H1 (cell line): ENCODE data around the gene TMPRSS13. TPM values are rescaled to one million over a fixed set of nuclear protein-coding genes. Genes with fewer than 3 reads are reported as not detected.

Experiments used
- CBX8 ChIP-seq: fragments of 300-800, 300-1000 bp; sonication (generic); IDR thresholded peaks from 2 replicates; pipeline ENCODE4 v1.7.1; 2016; ENCODE audit warnings: low read depth, low read length, borderline replicate concordance
- CHD1 ChIP-seq: IDR thresholded peaks from 2 replicates; pipeline ENCODE4 v1.6.1; 2012; ENCODE audit warnings: low read depth, low read length, improper control_type of control experiment
- EZH2 ChIP-seq: fragments of 200-600 bp; sonication (generic); IDR thresholded peaks from 2 replicates; pipeline ENCODE4 v1.7.1; 2012; ENCODE audit warnings: low read depth, mild to moderate bottlenecking, moderate library complexity, low read length, inconsistent platforms; ENCODE audit not compliant: severe bottlenecking
- KDM5A ChIP-seq: fragments of 200-600 bp; IDR thresholded peaks from 2 replicates; pipeline ENCODE4 v1.7.1; 2012; ENCODE audit warnings: mild to moderate bottlenecking, low read length, inconsistent platforms, mixed read lengths
- NRF1 ChIP-seq: IDR thresholded peaks from 2 replicates; pipeline ENCODE4 v1.6.1; 2011; ENCODE audit warnings: mild to moderate bottlenecking, low read depth, low read length, improper control_type of control experiment
- POLR2AphosphoS5 ChIP-seq: IDR thresholded peaks from 2 replicates; pipeline ENCODE4 v1.6.1; 2011; ENCODE audit warnings: low read depth, low read length
- SP1 ChIP-seq: IDR thresholded peaks from 2 replicates; pipeline ENCODE4 v1.6.1; 2011; ENCODE audit warnings: low read depth, low read length
- SP2 ChIP-seq: IDR thresholded peaks from 2 replicates; pipeline ENCODE4 v1.6.1; 2012; ENCODE audit warnings: mild to moderate bottlenecking, low read length, inconsistent platforms
- ZNF274 ChIP-seq: IDR thresholded peaks from 2 replicates; pipeline ENCODE4 v1.7.0; 2012; ENCODE audit warnings: low read length, borderline replicate concordance; ENCODE audit errors: extremely low read depth
- polyA plus RNA-seq, 7 experiments: library from polyadenylated mRNA; depleted of rRNA in 3 of 7; stranded (reverse) in 5 of 7; unstranded in 2 of 7; fragments of >200 nt in 5 of 7; fragments of 200-250 nt in 2 of 7; gene quantifications; 1 replicate in 5 of 7; 2 replicates in 1 of 7; 4 replicates in 1 of 7; pipeline versions ENCODE4 v1.2.1 to v1.2.3, GENCODE V29; 2011 to 2013; ENCODE audit warnings: missing spikeins in 2 of 7, mixed read lengths in 2 of 7
- total RNA-seq: library from RNA; stranded (reverse); fragmentation: NEBNext Ultra II Directional; extraction: Animal tissue kit (Norgen Biotek cat#: 25700); gene quantifications from 2 replicates; pipeline ENCODE4 v1.2.1, GENCODE V29; 2021
- TF ChIP-seq, protein P1 (sequence below): IDR thresholded peaks from 2 replicates; pipeline ENCODE4 v1.6.1; 2012; ENCODE audit warnings: low read length, inconsistent platforms

TMPRSS13 gene
- total and polyA plus RNA-seq, 2 of the 8 experiments (the other 6 are each of a cell fraction or from before 2014, with no cell fraction given) = 0.61 to 0.79 TPM

DNA sequence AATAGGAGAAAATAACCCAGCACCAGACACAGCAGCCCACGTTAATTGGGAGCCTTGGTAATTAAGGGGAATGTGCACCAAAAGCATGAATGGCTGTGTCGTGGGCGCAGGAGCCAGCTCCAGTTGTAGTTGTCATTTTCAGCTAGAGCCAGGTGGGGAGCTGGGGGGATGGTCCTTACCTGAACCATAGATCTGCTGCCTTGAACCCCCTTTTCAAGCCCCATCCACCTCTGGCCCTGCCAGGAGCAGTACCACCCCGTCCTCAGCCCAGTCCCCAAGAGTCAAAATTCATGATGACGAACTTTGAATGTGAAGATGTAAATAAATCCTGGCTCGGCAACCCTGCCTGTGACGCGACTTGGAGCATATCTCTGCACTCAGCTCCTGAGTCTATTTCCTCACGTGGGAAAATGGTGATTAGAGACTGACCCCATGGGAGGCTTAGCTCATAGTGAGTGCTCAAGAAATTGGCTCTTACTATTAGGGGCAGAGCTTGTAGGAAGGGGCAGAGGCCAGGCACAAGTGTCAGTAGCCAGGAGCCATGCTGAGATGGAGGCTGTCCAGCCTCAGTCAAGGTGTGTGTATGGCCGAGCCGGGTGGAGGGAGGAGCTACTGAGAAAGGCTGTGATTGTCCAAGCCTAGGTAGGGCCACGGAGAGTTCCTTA, 52.0 kb downstream of the TMPRSS13 start (continued):
- TF ChIP-seq CBX8 (no peak), SP2 (no peak), SP1 (no peak), POLR2AphosphoS5 (no peak), NRF1 (no peak), ZNF274 (no peak), KDM5A (no peak), CHD1 (no peak), EZH2 (no peak)
- TF ChIP-seq, protein P1, sequence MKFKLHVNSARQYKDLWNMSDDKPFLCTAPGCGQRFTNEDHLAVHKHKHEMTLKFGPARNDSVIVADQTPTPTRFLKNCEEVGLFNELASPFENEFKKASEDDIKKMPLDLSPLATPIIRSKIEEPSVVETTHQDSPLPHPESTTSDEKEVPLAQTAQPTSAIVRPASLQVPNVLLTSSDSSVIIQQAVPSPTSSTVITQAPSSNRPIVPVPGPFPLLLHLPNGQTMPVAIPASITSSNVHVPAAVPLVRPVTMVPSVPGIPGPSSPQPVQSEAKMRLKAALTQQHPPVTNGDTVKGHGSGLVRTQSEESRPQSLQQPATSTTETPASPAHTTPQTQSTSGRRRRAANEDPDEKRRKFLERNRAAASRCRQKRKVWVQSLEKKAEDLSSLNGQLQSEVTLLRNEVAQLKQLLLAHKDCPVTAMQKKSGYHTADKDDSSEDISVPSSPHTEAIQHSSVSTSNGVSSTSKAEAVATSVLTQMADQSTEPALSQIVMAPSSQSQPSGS = no peak
